Endothelial cell of umbilical vein (primary cell): ENCODE data around the gene PARP9.
A peak's percentile ranks its signal among the peaks of the same experiment; 100 is the strongest.

ENCODE experiments used
- EZH2 ChIP-seq: IDR thresholded peaks from 2 replicates; pipeline ENCODE4 v1.6.1; 2012; ENCODE audit warnings: borderline replicate concordance, low read depth, mild to moderate bottlenecking, moderate library complexity, low read length, inconsistent platforms; ENCODE audit not compliant: severe bottlenecking
- FOS ChIP-seq: IDR thresholded peaks from 2 replicates; pipeline ENCODE4 v1.6.1; 2011; ENCODE audit warnings: mild to moderate bottlenecking, low read length, moderate library complexity, borderline replicate concordance; ENCODE audit not compliant: insufficient read depth
- JUN ChIP-seq: IDR thresholded peaks from 2 replicates; pipeline ENCODE4 v1.6.1; 2011; ENCODE audit warnings: borderline replicate concordance, low read depth; ENCODE audit not compliant: insufficient read length, insufficient read depth
- MYC ChIP-seq: IDR thresholded peaks from one replicate; pipeline ENCODE4 v1.6.1; 2011; ENCODE audit warnings: mild to moderate bottlenecking, low read depth, low read length
- POLR2A ChIP-seq: IDR thresholded peaks from 2 replicates; pipeline ENCODE4 v1.6.1; 2012; ENCODE audit warnings: low read depth, mild to moderate bottlenecking, control low read depth, low read length
- POLR2AphosphoS5 ChIP-seq: IDR thresholded peaks from 2 replicates; pipeline ENCODE4 v1.6.1; 2012; ENCODE audit warnings: low read depth, mild to moderate bottlenecking, control low read depth, low read length, moderate library complexity; ENCODE audit not compliant: insufficient read depth
- TF ChIP-seq, protein P1 (sequence below): IDR thresholded peaks from 2 replicates; pipeline ENCODE4 v1.6.1; 2011; ENCODE audit not compliant: insufficient read depth, insufficient read length
- TF ChIP-seq, protein P2 (sequence below), 2 donors: IDR thresholded peaks; 1 replicate in 1 of 2; 2 replicates in 1 of 2; pipeline ENCODE4 v1.5.1; 2011; ENCODE audit warnings: low read length in 2 of 2, mild to moderate bottlenecking in 2 of 2, moderate library complexity in 2 of 2, control low read depth in 1 of 2, inconsistent platforms in 1 of 2, low read depth in 1 of 2; ENCODE audit not compliant: insufficient read depth in 1 of 2; ENCODE audit errors: extremely low read depth in 1 of 2

DNA sequence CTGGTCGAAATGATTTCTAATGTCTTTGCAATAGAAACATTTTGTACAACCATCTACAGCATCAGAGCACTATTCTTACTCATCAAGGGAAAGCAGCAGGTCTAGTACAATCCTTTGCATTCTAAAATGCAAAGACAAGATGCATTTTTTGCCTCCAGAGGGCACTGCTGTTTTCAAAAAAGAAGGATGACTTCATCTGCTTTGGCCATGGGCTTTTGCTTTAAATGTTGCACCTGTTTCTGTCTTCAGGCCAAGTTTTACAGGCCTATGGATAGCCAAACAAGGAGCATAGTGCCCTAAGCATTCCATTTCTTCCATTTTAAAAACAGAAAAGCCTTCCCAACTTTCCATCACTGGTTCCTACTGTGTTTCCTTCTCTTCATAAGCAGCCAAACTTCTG lies 3.4 kb downstream of the PARP9 start:
- TF ChIP-seq, protein P1, sequence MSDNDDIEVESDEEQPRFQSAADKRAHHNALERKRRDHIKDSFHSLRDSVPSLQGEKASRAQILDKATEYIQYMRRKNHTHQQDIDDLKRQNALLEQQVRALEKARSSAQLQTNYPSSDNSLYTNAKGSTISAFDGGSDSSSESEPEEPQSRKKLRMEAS = no peak
- no peak for TF ChIP-seq POLR2A
- TF ChIP-seq, protein P2, sequence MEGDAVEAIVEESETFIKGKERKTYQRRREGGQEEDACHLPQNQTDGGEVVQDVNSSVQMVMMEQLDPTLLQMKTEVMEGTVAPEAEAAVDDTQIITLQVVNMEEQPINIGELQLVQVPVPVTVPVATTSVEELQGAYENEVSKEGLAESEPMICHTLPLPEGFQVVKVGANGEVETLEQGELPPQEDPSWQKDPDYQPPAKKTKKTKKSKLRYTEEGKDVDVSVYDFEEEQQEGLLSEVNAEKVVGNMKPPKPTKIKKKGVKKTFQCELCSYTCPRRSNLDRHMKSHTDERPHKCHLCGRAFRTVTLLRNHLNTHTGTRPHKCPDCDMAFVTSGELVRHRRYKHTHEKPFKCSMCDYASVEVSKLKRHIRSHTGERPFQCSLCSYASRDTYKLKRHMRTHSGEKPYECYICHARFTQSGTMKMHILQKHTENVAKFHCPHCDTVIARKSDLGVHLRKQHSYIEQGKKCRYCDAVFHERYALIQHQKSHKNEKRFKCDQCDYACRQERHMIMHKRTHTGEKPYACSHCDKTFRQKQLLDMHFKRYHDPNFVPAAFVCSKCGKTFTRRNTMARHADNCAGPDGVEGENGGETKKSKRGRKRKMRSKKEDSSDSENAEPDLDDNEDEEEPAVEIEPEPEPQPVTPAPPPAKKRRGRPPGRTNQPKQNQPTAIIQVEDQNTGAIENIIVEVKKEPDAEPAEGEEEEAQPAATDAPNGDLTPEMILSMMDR (IDR thresholded peaks at IDR 0.05; ENCODE audit: extremely low read depth in 1 of 2, insufficient read depth in 1 of 2, low read depth in 1 of 2, low read length in 2 of 2) = peak; percentile 51 to 60
- no peak for TF ChIP-seq FOS
- TF ChIP-seq POLR2AphosphoS5 = no peak
- TF ChIP-seq EZH2 = no peak
- peak; percentile 16 for TF ChIP-seq JUN
- TF ChIP-seq MYC = no peak
